ENCODE results near the gene EPHB2.

Gene EPHB2

GRCh38 chr1:22799971-22800370, 89.3 kb downstream of the EPHB2 start:
- ChIA-PET CTCF (interaction anchor here (0.7 to 1.2 kb wide), 2 partner anchors 9 to 84 kb away, joined by 3 to 4 read pairs; no protein-coding TSS in a partner anchor), POLR2A (no interaction called here)
- Histone ChIP-seq H3K27ac (ENCODE audit: insufficient read depth in 1 of 2, low read depth in 1 of 2, low read length in 2 of 2, poor library complexity in 1 of 2, severe bottlenecking in 2 of 2) (no peak overlapping the region), H3K4me1 (ENCODE audit: control extremely low read depth in 1 of 4, control insufficient read depth in 4 of 4, insufficient read depth in 4 of 4, low read length in 3 of 4) (no peaks in the 10 kb centered on the region), H3K9me3 (ENCODE audit: control extremely low read depth in 1 of 5, control insufficient read depth in 4 of 5, insufficient read depth in 2 of 5, low read depth in 1 of 5, low read length in 4 of 5) (no peaks in the 10 kb centered on the region), H3K27me3 (replicated peaks in 2 of 5; ENCODE audit: control insufficient read depth in 4 of 5, insufficient read depth in 5 of 5, low read length in 4 of 5) (peaks cover 0 to 10% (median 0%) of the 10 kb centered on the region in 5 experiments), H3K36me3 (ENCODE audit: control insufficient read depth in 4 of 4, insufficient read depth in 4 of 4, low read length in 3 of 4) (no peaks in the 10 kb centered on the region), H3K4me3 (ENCODE audit: control insufficient read depth in 1 of 7, extremely low read depth in 1 of 7, insufficient read depth in 4 of 7, low read depth in 2 of 7, low read length in 6 of 7) (no peak overlapping the region)
- DNase-seq = no peak
- 93% methylated on average over 15 of the region's 16 CpGs for WGBS (ENCODE audit: insufficient coverage)

- no peaks in the 10 kb centered on the region for H3K36me3 ChIP-seq (ENCODE audit: control insufficient read depth in 4 of 4, insufficient read depth in 4 of 4, low read length in 3 of 4)
- no peaks in the 10 kb centered on the region for H3K4me1 ChIP-seq (ENCODE audit: control extremely low read depth in 1 of 4, control insufficient read depth in 4 of 4, insufficient read depth in 4 of 4, low read length in 3 of 4)
- no peak overlapping the region for H3K4me3 ChIP-seq (ENCODE audit: control insufficient read depth in 1 of 7, extremely low read depth in 1 of 7, insufficient read depth in 4 of 7, low read depth in 2 of 7, low read length in 6 of 7)
- peaks cover 0 to 10% (median 0%) of the 10 kb centered on the region in 5 experiments for H3K27me3 ChIP-seq (replicated peaks in 2 of 5; ENCODE audit: control insufficient read depth in 4 of 5, insufficient read depth in 5 of 5, low read length in 4 of 5)
- POLR2A ChIA-PET = no interaction called here
- CTCF ChIA-PET = no interaction called here
- 100% methylated on average over 2 of the region's 8 CpGs for WGBS (ENCODE audit: insufficient coverage)
- no peak for DNase-seq
- no peak overlapping the region for H3K27ac ChIP-seq (ENCODE audit: insufficient read depth in 1 of 2, low read depth in 1 of 2, low read length in 2 of 2, poor library complexity in 1 of 2, severe bottlenecking in 2 of 2)
- no peaks in the 10 kb centered on the region for H3K9me3 ChIP-seq (ENCODE audit: control extremely low read depth in 1 of 5, control insufficient read depth in 4 of 5, insufficient read depth in 2 of 5, low read depth in 1 of 5, low read length in 4 of 5)
Measured at GRCh38 chr1:22800629-22801028, 90.0 kb downstream of the EPHB2 start.

GRCh38 chr1:22801347-22801746, 90.7 kb downstream of the EPHB2 start:
- H3K27me3 ChIP-seq (replicated peaks in 2 of 5; ENCODE audit: control insufficient read depth in 4 of 5, insufficient read depth in 5 of 5, low read length in 4 of 5) = peaks cover 0 to 7% (median 0%) of the 10 kb centered on the region in 5 experiments
- H3K9me3 ChIP-seq (ENCODE audit: control extremely low read depth in 1 of 5, control insufficient read depth in 4 of 5, insufficient read depth in 2 of 5, low read depth in 1 of 5, low read length in 4 of 5) = no peaks in the 10 kb centered on the region
- whole genome bisulfite sequencing (ENCODE audit: insufficient coverage) = 95% methylated on average over 9 of the region's 9 CpGs

GRCh38 chr1:22801761-22802160, 91.1 kb downstream of the EPHB2 start:
- H3K4me1 ChIP-seq (ENCODE audit: control extremely low read depth in 1 of 4, control insufficient read depth in 4 of 4, insufficient read depth in 4 of 4, low read length in 3 of 4) = no peaks in the 10 kb centered on the region
- H3K27ac ChIP-seq (ENCODE audit: insufficient read depth in 1 of 2, low read depth in 1 of 2, low read length in 2 of 2, poor library complexity in 1 of 2, severe bottlenecking in 2 of 2) = no peak overlapping the region
- DNase-seq = no peak
- no peak overlapping the region for H3K4me3 ChIP-seq (ENCODE audit: control insufficient read depth in 1 of 7, extremely low read depth in 1 of 7, insufficient read depth in 4 of 7, low read depth in 2 of 7, low read length in 6 of 7)
- H3K36me3 ChIP-seq (ENCODE audit: control insufficient read depth in 4 of 4, insufficient read depth in 4 of 4, low read length in 3 of 4) = no peaks in the 10 kb centered on the region
- ChIA-PET POLR2A (interaction anchor here (0.6 kb wide), 1 partner anchor 325 kb away, joined by 3 read pairs; no protein-coding TSS in a partner anchor), CTCF (no interaction called here)
- WGBS (ENCODE audit: insufficient coverage) = 89% methylated on average over 19 of the region's 19 CpGs
- peaks cover 0 to 7% (median 0%) of the 10 kb centered on the region in 5 experiments for H3K27me3 ChIP-seq (replicated peaks in 2 of 5; ENCODE audit: control insufficient read depth in 4 of 5, insufficient read depth in 5 of 5, low read length in 4 of 5)
- H3K9me3 ChIP-seq (ENCODE audit: control extremely low read depth in 1 of 5, control insufficient read depth in 4 of 5, insufficient read depth in 2 of 5, low read depth in 1 of 5, low read length in 4 of 5) = no peaks in the 10 kb centered on the region

More at GRCh38 chr1:22801347-22801746, 90.7 kb downstream of the EPHB2 start:
- no peak overlapping the region for H3K27ac ChIP-seq (ENCODE audit: insufficient read depth in 1 of 2, low read depth in 1 of 2, low read length in 2 of 2, poor library complexity in 1 of 2, severe bottlenecking in 2 of 2)
- POLR2A ChIA-PET = interaction anchor here (0.6 kb wide), 1 partner anchor 325 kb away, joined by 3 read pairs; no protein-coding TSS in a partner anchor
- no peaks in the 10 kb centered on the region for H3K4me1 ChIP-seq (ENCODE audit: control extremely low read depth in 1 of 4, control insufficient read depth in 4 of 4, insufficient read depth in 4 of 4, low read length in 3 of 4)
- DNase-seq = no peak
- no peak overlapping the region for H3K4me3 ChIP-seq (ENCODE audit: control insufficient read depth in 1 of 7, extremely low read depth in 1 of 7, insufficient read depth in 4 of 7, low read depth in 2 of 7, low read length in 6 of 7)
- H3K36me3 ChIP-seq (ENCODE audit: control insufficient read depth in 4 of 4, insufficient read depth in 4 of 4, low read length in 3 of 4) = no peaks in the 10 kb centered on the region
- CTCF ChIA-PET = no interaction called here

- ChIA-PET POLR2A (no interaction called here), CTCF (no interaction called here)
- H3K27me3 ChIP-seq (replicated peaks in 2 of 5; ENCODE audit: control insufficient read depth in 4 of 5, insufficient read depth in 5 of 5, low read length in 4 of 5) = peaks cover 0 to 7% (median 0%) of the 10 kb centered on the region in 5 experiments
- H3K27ac ChIP-seq (ENCODE audit: insufficient read depth in 1 of 2, low read depth in 1 of 2, low read length in 2 of 2, poor library complexity in 1 of 2, severe bottlenecking in 2 of 2) = no peak overlapping the region
- WGBS (ENCODE audit: insufficient coverage) = 93% methylated on average over 3 of the region's 5 CpGs
- no peaks in the 10 kb centered on the region for H3K4me1 ChIP-seq (ENCODE audit: control extremely low read depth in 1 of 4, control insufficient read depth in 4 of 4, insufficient read depth in 4 of 4, low read length in 3 of 4)
- H3K4me3 ChIP-seq (ENCODE audit: control insufficient read depth in 1 of 7, extremely low read depth in 1 of 7, insufficient read depth in 4 of 7, low read depth in 2 of 7, low read length in 6 of 7) = no peak overlapping the region
- DNase-seq = no peak
- no peaks in the 10 kb centered on the region for H3K9me3 ChIP-seq (ENCODE audit: control extremely low read depth in 1 of 5, control insufficient read depth in 4 of 5, insufficient read depth in 2 of 5, low read depth in 1 of 5, low read length in 4 of 5)
- H3K36me3 ChIP-seq (ENCODE audit: control insufficient read depth in 4 of 4, insufficient read depth in 4 of 4, low read length in 3 of 4) = no peaks in the 10 kb centered on the region
Measured at GRCh38 chr1:22803833-22804232, 93.2 kb downstream of the EPHB2 start.

GRCh38 chr1:22804406-22804805, 93.8 kb downstream of the EPHB2 start:
- H3K36me3 ChIP-seq (ENCODE audit: control insufficient read depth in 4 of 4, insufficient read depth in 4 of 4, low read length in 3 of 4) = no peaks in the 10 kb centered on the region
- H3K9me3 ChIP-seq (ENCODE audit: control extremely low read depth in 1 of 5, control insufficient read depth in 4 of 5, insufficient read depth in 2 of 5, low read depth in 1 of 5, low read length in 4 of 5) = no peaks in the 10 kb centered on the region

GRCh38 chr1:22804969-22805671, 94.5 kb downstream of the EPHB2 start:
- H3K9me3 ChIP-seq (ENCODE audit: control extremely low read depth in 1 of 5, control insufficient read depth in 4 of 5, insufficient read depth in 2 of 5, low read depth in 1 of 5, low read length in 4 of 5) = no peaks in the 10 kb centered on the region
- 89% methylated on average over 5 of the region's 7 CpGs for WGBS (ENCODE audit: insufficient coverage)
- ChIA-PET POLR2A (no interaction called here), CTCF (no interaction called here)
- peaks cover 0 to 2% (median 0%) of the 10 kb centered on the region in 5 experiments for H3K27me3 ChIP-seq (replicated peaks in 2 of 5; ENCODE audit: control insufficient read depth in 4 of 5, insufficient read depth in 5 of 5, low read length in 4 of 5)
- DNase-seq = no peak
- H3K36me3 ChIP-seq (ENCODE audit: control insufficient read depth in 4 of 4, insufficient read depth in 4 of 4, low read length in 3 of 4) = no peaks in the 10 kb centered on the region
- H3K4me1 ChIP-seq (ENCODE audit: control extremely low read depth in 1 of 4, control insufficient read depth in 4 of 4, insufficient read depth in 4 of 4, low read length in 3 of 4) = no peaks in the 10 kb centered on the region
- H3K4me3 ChIP-seq (ENCODE audit: control insufficient read depth in 1 of 7, extremely low read depth in 1 of 7, insufficient read depth in 4 of 7, low read depth in 2 of 7, low read length in 6 of 7) = no peak overlapping the region
- no peak overlapping the region for H3K27ac ChIP-seq (ENCODE audit: insufficient read depth in 1 of 2, low read depth in 1 of 2, low read length in 2 of 2, poor library complexity in 1 of 2, severe bottlenecking in 2 of 2)

More at GRCh38 chr1:22804406-22804805, 93.8 kb downstream of the EPHB2 start:
- Histone ChIP-seq H3K4me3 (ENCODE audit: control insufficient read depth in 1 of 7, extremely low read depth in 1 of 7, insufficient read depth in 4 of 7, low read depth in 2 of 7, low read length in 6 of 7) (no peak overlapping the region), H3K4me1 (ENCODE audit: control extremely low read depth in 1 of 4, control insufficient read depth in 4 of 4, insufficient read depth in 4 of 4, low read length in 3 of 4) (no peaks in the 10 kb centered on the region), H3K27ac (ENCODE audit: insufficient read depth in 1 of 2, low read depth in 1 of 2, low read length in 2 of 2, poor library complexity in 1 of 2, severe bottlenecking in 2 of 2) (no peak overlapping the region), H3K27me3 (replicated peaks in 2 of 5; ENCODE audit: control insufficient read depth in 4 of 5, insufficient read depth in 5 of 5, low read length in 4 of 5) (peaks cover 0 to 7% (median 0%) of the 10 kb centered on the region in 5 experiments)
- ChIA-PET POLR2A (no interaction called here), CTCF (no interaction called here)
- no peak for DNase-seq
- WGBS (ENCODE audit: insufficient coverage) = 79% methylated on average over 6 of the region's 6 CpGs
